ENCODE data around the gene CYTH3.

CYTH3 gene

GRCh38 chr7:6123843-6124242, 148.6 kb downstream of the CYTH3 start:
- TF ChIP-seq, protein P1, sequence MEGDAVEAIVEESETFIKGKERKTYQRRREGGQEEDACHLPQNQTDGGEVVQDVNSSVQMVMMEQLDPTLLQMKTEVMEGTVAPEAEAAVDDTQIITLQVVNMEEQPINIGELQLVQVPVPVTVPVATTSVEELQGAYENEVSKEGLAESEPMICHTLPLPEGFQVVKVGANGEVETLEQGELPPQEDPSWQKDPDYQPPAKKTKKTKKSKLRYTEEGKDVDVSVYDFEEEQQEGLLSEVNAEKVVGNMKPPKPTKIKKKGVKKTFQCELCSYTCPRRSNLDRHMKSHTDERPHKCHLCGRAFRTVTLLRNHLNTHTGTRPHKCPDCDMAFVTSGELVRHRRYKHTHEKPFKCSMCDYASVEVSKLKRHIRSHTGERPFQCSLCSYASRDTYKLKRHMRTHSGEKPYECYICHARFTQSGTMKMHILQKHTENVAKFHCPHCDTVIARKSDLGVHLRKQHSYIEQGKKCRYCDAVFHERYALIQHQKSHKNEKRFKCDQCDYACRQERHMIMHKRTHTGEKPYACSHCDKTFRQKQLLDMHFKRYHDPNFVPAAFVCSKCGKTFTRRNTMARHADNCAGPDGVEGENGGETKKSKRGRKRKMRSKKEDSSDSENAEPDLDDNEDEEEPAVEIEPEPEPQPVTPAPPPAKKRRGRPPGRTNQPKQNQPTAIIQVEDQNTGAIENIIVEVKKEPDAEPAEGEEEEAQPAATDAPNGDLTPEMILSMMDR (IDR thresholded peaks at IDR 0.05; ENCODE audit: low read depth, low read length), result no peak
- no peak for DNase-seq (ENCODE audit: extremely low read depth, low read depth)

GRCh38 chr7:6121141-6121540, 151.3 kb downstream of the CYTH3 start:
- no peak for DNase-seq (ENCODE audit: extremely low read depth, low read depth)
- TF ChIP-seq, protein P1 (IDR thresholded peaks at IDR 0.05; ENCODE audit: low read depth, low read length), result no peak

GRCh38 chr7:6117533-6117932, 154.9 kb downstream of the CYTH3 start:
- DNase-seq (ENCODE audit: extremely low read depth, low read depth), result no peak
- TF ChIP-seq, protein P1 (IDR thresholded peaks at IDR 0.05; ENCODE audit: low read depth, low read length), result no peak

- TF ChIP-seq, protein P1 (IDR thresholded peaks at IDR 0.05; ENCODE audit: low read depth, low read length), result no peak
- DNase-seq (ENCODE audit: extremely low read depth, low read depth), result no peak
Measured at GRCh38 chr7:6116211-6116610, 156.2 kb downstream of the CYTH3 start.

Measured in AG09319 (cell line).